K562 (cell line): ENCODE measurements around the gene PATL2. TPM values are rescaled to one million over a fixed set of nuclear protein-coding genes. Genes with fewer than 3 reads are reported as not detected.

Experiments used
- ATAC-seq: fragments of 200-7000 bp; cut with Tn5 transposase; 3 replicates; pipeline ENCODE4 v1.9.1; 2020; ENCODE audit warnings: moderate library complexity
- BruUV-seq: library from RNA; stranded (reverse); fragments of 400-500 nt; replicated peaks from 2 replicates; lab custom pipeline; 2021; lab: Mats Ljungman, UMichigan
- CTCF ChIA-PET: fragments of 300-600 bp; formaldehyde crosslinking; extraction: SDS; loops from one replicate; lab custom pipeline; 2021; ENCODE audit warnings: low intra/inter-chr PET ratio; lab: Yijun Ruan, JAX
- POLR2A ChIA-PET: fragments of 300-600, 350-650 bp; sonication (Branson Sonifier 250); formaldehyde crosslinking; extraction: SDS; loops from one replicate; lab custom pipeline; 2021; ENCODE audit warnings: antibody characterized with exemption, inconsistent platforms; lab: Yijun Ruan, JAX
- DNase-seq, 4 experiments: peaks; one replicate each; pipeline versions ENCODE4 v3.0.0 to v3.0.0-alpha.2; 2011 to 2018; ENCODE audit warnings: low spot score in 3 of 4, mixed read lengths in 3 of 4; ENCODE audit errors: extremely low read depth in 1 of 4
- FAIRE-seq: peaks from 2 replicates; lab custom pipeline; 2011; peaks lifted over from hg19 to GRCh38; lab: Jason Lieb, UNC
- H2AFZ ChIP-seq: 2 replicates; pipeline ENCODE4 v1.6.0; 2011; ENCODE audit warnings: low read depth, low read length, control low read depth, inconsistent platforms
- H3K27ac ChIP-seq: fragments of 200-600 bp; 3 replicates; pipeline ENCODE4 v1.8.0; 2011; ENCODE audit warnings: low read depth, mild to moderate bottlenecking, control low read depth, inconsistent platforms, low read length, moderate library complexity, mixed read lengths; ENCODE audit errors: extremely low read depth
- H3K27me3 ChIP-seq, 2 experiments: fragments of 300-600 bp in 1 of 2; 2 replicates in 1 of 2; 3 replicates in 1 of 2; pipeline versions ENCODE4 v1.6.0 to v1.8.0; 2011; ENCODE audit warnings: inconsistent platforms in 2 of 2, low read length in 2 of 2, mild to moderate bottlenecking in 1 of 2, mixed read lengths in 1 of 2, moderate library complexity in 1 of 2; ENCODE audit not compliant: control insufficient read depth in 2 of 2, insufficient read depth in 2 of 2
- H3K36me3 ChIP-seq: fragments of 300-600 bp; 3 replicates; pipeline ENCODE4 v1.8.0; 2011; ENCODE audit warnings: mild to moderate bottlenecking, low read length, inconsistent platforms; ENCODE audit not compliant: control insufficient read depth, insufficient read depth
- H3K4me1 ChIP-seq, 2 experiments: fragments of 200-600 bp in 1 of 2; replicated peaks in 1 of 2; 2 replicates in 1 of 2; 3 replicates in 1 of 2; pipeline versions ENCODE4 v1.5.1 to v1.8.0; 2011; ENCODE audit warnings: inconsistent platforms in 2 of 2, low read length in 2 of 2, mild to moderate bottlenecking in 1 of 2, mixed read lengths in 1 of 2, moderate library complexity in 1 of 2; ENCODE audit not compliant: control insufficient read depth in 2 of 2, insufficient read depth in 2 of 2
- H3K4me2 ChIP-seq: 2 replicates; pipeline ENCODE4 v1.6.1; 2011; ENCODE audit warnings: low read length, control low read depth, inconsistent platforms, mixed read lengths; ENCODE audit not compliant: insufficient read depth
- H3K4me3 ChIP-seq: fragments of 200-600 bp; sonication (generic), shearing (Covaris generic); 2 replicates; pipeline ENCODE4 v1.5.1; 2016; ENCODE audit warnings: control low read depth, inconsistent platforms
- H3K79me2 ChIP-seq: fragments of 200-600 bp; 3 replicates; pipeline ENCODE4 v1.8.0; 2011; ENCODE audit warnings: low read length, inconsistent platforms; ENCODE audit not compliant: control insufficient read depth, insufficient read depth
- H3K9ac ChIP-seq, 2 experiments: 2 replicates each; pipeline versions ENCODE4 v1.6.0 to v1.6.1; 2011; ENCODE audit warnings: low read depth in 2 of 2, low read length in 2 of 2, control low read depth in 1 of 2, inconsistent platforms in 1 of 2, mild to moderate bottlenecking in 1 of 2, mixed read lengths in 1 of 2; ENCODE audit not compliant: insufficient read depth in 1 of 2
- H3K9me1 ChIP-seq: one replicate; pipeline ENCODE4 v1.6.0; 2011; ENCODE audit warnings: inconsistent platforms, mild to moderate bottlenecking, low read length, moderate library complexity; ENCODE audit not compliant: control insufficient read depth, insufficient read depth
- H3K9me3 ChIP-seq: replicated peaks from 2 replicates; pipeline ENCODE4 v1.5.1; 2011; ENCODE audit warnings: low read depth, low read length, inconsistent platforms; ENCODE audit not compliant: control insufficient read depth, insufficient read depth
- H4K20me1 ChIP-seq: replicated peaks from 2 replicates; pipeline ENCODE4 v1.6.1; 2011; ENCODE audit warnings: low read length, inconsistent platforms, mixed read lengths; ENCODE audit not compliant: control insufficient read depth, insufficient read depth
- CAMTA2 ChIP-seq: fragments of 250-450 bp; sonication (Bioruptor Pico); conservative IDR thresholded peaks from 2 replicates; pipeline ENCODE4 v1.5.1; 2022
- ZNF24 ChIP-seq: fragments of 450-650 bp; IDR thresholded peaks from 2 replicates; pipeline ENCODE4 v1.6.1; 2016
- ZSCAN32 ChIP-seq: fragments of 450-650 bp; formaldehyde crosslinking; IDR thresholded peaks from 2 replicates; pipeline ENCODE4 v1.4.0; 2020; ENCODE audit warnings: mild to moderate bottlenecking, moderate library complexity
- WGBS: fragments of 100-300 bp; shearing (Covaris generic); methylation state at CpG from one replicate; pipeline ENCODE4 v1.1.6; 2016; ENCODE audit warnings: low coverage, mixed read lengths; ENCODE audit not compliant: insufficient coverage; ENCODE audit errors: missing lambda C conversion rate; 5-methylcytosine and 5-hydroxymethylcytosine counted together
- in situ Hi-C: fragments of 300-500 bp; cut with MboI; formaldehyde crosslinking; loops from 4 replicates; pipeline ENCODE4 v1.15.0; 2018; ENCODE audit warnings: inconsistent platforms, mixed read lengths
- intact Hi-C: fragments of 100-400 bp; cut with micrococcal nuclease; formaldehyde crosslinking; loops from 2 replicates; pipeline ENCODE4 v1.14.2; 2022
- polyA plus RNA-seq, 8 experiments: library from polyadenylated mRNA; depleted of rRNA in 4 of 8; stranded (reverse) in 5 of 8; unstranded in 3 of 8; fragments of >200 nt; fragmentation: Nextera tagmentation in 2 of 8; fragmentation: Illumina TruSeq in 1 of 8; extraction: Ambion mirVana in 2 of 8; extraction: Trizol in 1 of 8; gene quantifications; 2 replicates each; pipeline versions ENCODE4 v1.2.1 to v1.2.3, GENCODE V29; 2011 to 2014; ENCODE audit warnings: inconsistent platforms in 1 of 8, missing spikeins in 1 of 8
- total RNA-seq, 7 experiments: library from RNA; depleted of rRNA in 6 of 7; stranded (reverse); fragments of >200 nt in 6 of 7; fragmentation: Illumina TruSeq in 2 of 7; extraction: Trizol in 2 of 7; gene quantifications; 2 replicates each; pipeline versions ENCODE4 v1.2.1 to v1.2.3, GENCODE V29; 2011 to 2021; ENCODE audit warnings: low replicate concordance in 1 of 7
- TF ChIP-seq, protein P1 (sequence below): fragments of 250-450 bp; sonication (Bioruptor Pico); IDR thresholded peaks from 2 replicates; pipeline ENCODE4 v1.4.0; 2020; ENCODE audit warnings: mild to moderate bottlenecking, moderate library complexity
- TF ChIP-seq, protein P2 (sequence below): fragments of 250-450 bp; sonication (Bioruptor Pico); IDR thresholded peaks from 2 replicates; pipeline ENCODE4 v1.5.0; 2020; ENCODE audit warnings: mild to moderate bottlenecking, borderline replicate concordance

The PATL2 gene
- total and polyA plus RNA-seq, 9 of the 15 experiments (the other 6 are each of a cell fraction or from before 2014, with no cell fraction given) = 0.42 to 1.1 (median 0.86) TPM

GRCh38 chr15:44673639-44674038 lies 37.5 kb downstream of the PATL2 start:
- FAIRE-seq (no peak), DNase-seq (no peak), ATAC-seq (no peak)
- BruUV-seq = no TSS peak
- Histone ChIP-seq H4K20me1 (no peaks in the 10 kb centered on the region), H3K27ac (no peak overlapping the region), H3K9me1 (no peaks in the 10 kb centered on the region), H3K4me3 (no peak overlapping the region), H2AFZ (no peak overlapping the region), H3K4me1 (peaks cover 5 to 7% of the 10 kb centered on the region in 2 experiments; a peak in 3 of 5 replicates), H3K79me2 (no peaks in the 10 kb centered on the region), H3K36me3 (no peaks in the 10 kb centered on the region), H3K27me3 (no peaks in the 10 kb centered on the region), H3K9me3 (no peaks in the 10 kb centered on the region), H3K9ac (no peak overlapping the region), H3K4me2 (no peak overlapping the region)
- intact Hi-C loops = no loop called here
- in situ Hi-C loops = no loop called here
- POLR2A ChIA-PET = interaction anchor here (0.6 to 1.2 kb wide), 3 partner anchors 10 to 246 kb away, joined by 3 to 5 read pairs (median 4); partner anchors contain the start of gene SPG11
- CTCF ChIA-PET = no interaction called here
- WGBS = 68% methylated on average over 2 of the region's 2 CpGs
- TF ChIP-seq, protein P1, sequence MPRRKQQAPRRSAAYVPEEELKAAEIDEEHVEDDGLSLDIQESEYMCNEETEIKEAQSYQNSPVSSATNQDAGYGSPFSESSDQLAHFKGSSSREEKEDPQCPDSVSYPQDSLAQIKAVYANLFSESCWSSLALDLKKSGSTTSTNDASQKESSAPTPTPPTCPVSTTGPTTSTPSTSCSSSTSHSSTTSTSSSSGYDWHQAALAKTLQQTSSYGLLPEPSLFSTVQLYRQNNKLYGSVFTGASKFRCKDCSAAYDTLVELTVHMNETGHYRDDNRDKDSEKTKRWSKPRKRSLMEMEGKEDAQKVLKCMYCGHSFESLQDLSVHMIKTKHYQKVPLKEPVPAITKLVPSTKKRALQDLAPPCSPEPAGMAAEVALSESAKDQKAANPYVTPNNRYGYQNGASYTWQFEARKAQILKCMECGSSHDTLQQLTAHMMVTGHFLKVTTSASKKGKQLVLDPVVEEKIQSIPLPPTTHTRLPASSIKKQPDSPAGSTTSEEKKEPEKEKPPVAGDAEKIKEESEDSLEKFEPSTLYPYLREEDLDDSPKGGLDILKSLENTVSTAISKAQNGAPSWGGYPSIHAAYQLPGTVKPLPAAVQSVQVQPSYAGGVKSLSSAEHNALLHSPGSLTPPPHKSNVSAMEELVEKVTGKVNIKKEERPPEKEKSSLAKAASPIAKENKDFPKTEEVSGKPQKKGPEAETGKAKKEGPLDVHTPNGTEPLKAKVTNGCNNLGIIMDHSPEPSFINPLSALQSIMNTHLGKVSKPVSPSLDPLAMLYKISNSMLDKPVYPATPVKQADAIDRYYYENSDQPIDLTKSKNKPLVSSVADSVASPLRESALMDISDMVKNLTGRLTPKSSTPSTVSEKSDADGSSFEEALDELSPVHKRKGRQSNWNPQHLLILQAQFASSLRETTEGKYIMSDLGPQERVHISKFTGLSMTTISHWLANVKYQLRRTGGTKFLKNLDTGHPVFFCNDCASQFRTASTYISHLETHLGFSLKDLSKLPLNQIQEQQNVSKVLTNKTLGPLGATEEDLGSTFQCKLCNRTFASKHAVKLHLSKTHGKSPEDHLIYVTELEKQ (CRISPR knock-in tag) = no peak
- no peak for TF ChIP-seq CAMTA2
- TF ChIP-seq, protein P2, sequence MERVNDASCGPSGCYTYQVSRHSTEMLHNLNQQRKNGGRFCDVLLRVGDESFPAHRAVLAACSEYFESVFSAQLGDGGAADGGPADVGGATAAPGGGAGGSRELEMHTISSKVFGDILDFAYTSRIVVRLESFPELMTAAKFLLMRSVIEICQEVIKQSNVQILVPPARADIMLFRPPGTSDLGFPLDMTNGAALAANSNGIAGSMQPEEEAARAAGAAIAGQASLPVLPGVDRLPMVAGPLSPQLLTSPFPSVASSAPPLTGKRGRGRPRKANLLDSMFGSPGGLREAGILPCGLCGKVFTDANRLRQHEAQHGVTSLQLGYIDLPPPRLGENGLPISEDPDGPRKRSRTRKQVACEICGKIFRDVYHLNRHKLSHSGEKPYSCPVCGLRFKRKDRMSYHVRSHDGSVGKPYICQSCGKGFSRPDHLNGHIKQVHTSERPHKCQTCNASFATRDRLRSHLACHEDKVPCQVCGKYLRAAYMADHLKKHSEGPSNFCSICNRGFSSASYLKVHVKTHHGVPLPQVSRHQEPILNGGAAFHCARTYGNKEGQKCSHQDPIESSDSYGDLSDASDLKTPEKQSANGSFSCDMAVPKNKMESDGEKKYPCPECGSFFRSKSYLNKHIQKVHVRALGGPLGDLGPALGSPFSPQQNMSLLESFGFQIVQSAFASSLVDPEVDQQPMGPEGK (CRISPR knock-in tag) = no peak
- TF ChIP-seq ZNF24 = no peak
- no peak for TF ChIP-seq ZSCAN32 (CRISPR knock-in tag)
